K562 (cell line): ENCODE data around the gene PSMD9. TPM values are rescaled to one million over a fixed set of nuclear protein-coding genes. Genes with fewer than 3 reads are reported as not detected.

Experiments
- ARID4B ChIP-seq: sonication (generic); formaldehyde crosslinking; IDR thresholded peaks from 2 replicates; pipeline ENCODE4 v1.8.0; 2022; ENCODE audit warnings: mild to moderate bottlenecking, missing genetic modification reagents
- CBFA2T2 ChIP-seq: fragments of 450-650 bp; conservative IDR thresholded peaks from 2 replicates; pipeline ENCODE4 v1.6.1; 2017; ENCODE audit warnings: mild to moderate bottlenecking
- DACH1 ChIP-seq: fragments of 450-650 bp; IDR thresholded peaks from 2 replicates; pipeline ENCODE4 v1.6.1; 2018; ENCODE audit not compliant: partially characterized antibody
- GATAD2B ChIP-seq: fragments of 450-650 bp; IDR thresholded peaks from 2 replicates; pipeline ENCODE4 v1.6.1; 2017; ENCODE audit warnings: mild to moderate bottlenecking, borderline replicate concordance
- HDAC1 ChIP-seq, 2 experiments: fragments of 450-650 bp; IDR thresholded peaks; 2 replicates each; pipeline ENCODE4 v1.6.1; 2016 to 2017; ENCODE audit warnings: inconsistent platforms in 1 of 2, mild to moderate bottlenecking in 1 of 2, moderate library complexity in 1 of 2
- JUND ChIP-seq, 2 experiments: IDR thresholded peaks; 2 replicates in 1 of 2; 3 replicates in 1 of 2; pipeline ENCODE4 v1.6.1; 2011; ENCODE audit warnings: borderline replicate concordance in 2 of 2, low read depth in 2 of 2, low read length in 2 of 2, improper control_type of control experiment in 1 of 2, missing biosample characterization in 1 of 2, missing genetic modification characterization in 1 of 2, missing genetic modification reagents in 1 of 2
- MTA1 ChIP-seq: fragments of 450-650 bp; IDR thresholded peaks from 2 replicates; pipeline ENCODE4 v1.6.1; 2017; ENCODE audit warnings: borderline replicate concordance
- NEUROD1 ChIP-seq: fragments of 150-350 bp; IDR thresholded peaks from 2 replicates; pipeline ENCODE4 v1.6.1; 2014; ENCODE audit warnings: borderline replicate concordance, low read length, low read depth; ENCODE audit not compliant: partially characterized antibody
- PKNOX1 ChIP-seq: fragments of 450-650 bp; IDR thresholded peaks from 2 replicates; pipeline ENCODE4 v1.6.1; 2016
- PYGO2 ChIP-seq: fragments of 450-650 bp; IDR thresholded peaks from 2 replicates; pipeline ENCODE4 v1.6.1; 2016; ENCODE audit warnings: mild to moderate bottlenecking, missing genetic modification characterization, moderate library complexity, missing compliant biosample characterization
- SNAPC5 ChIP-seq: fragments of 250-450 bp; sonication (Bioruptor Pico); IDR thresholded peaks from 2 replicates; pipeline ENCODE4 v1.8.0; 2021; ENCODE audit warnings: moderate library complexity, mild to moderate bottlenecking, inconsistent platforms
- SP1 ChIP-seq: sonication (generic); formaldehyde crosslinking; IDR thresholded peaks from 2 replicates; pipeline ENCODE4 v1.8.1; 2022; ENCODE audit warnings: mild to moderate bottlenecking, missing genetic modification reagents
- SREBF1 ChIP-seq: fragments of 150-350 bp; IDR thresholded peaks from 2 replicates; pipeline ENCODE4 v1.6.1; 2014; ENCODE audit warnings: antibody characterized with exemption, low read depth, low read length, borderline replicate concordance
- USF2 ChIP-seq: sonication (generic); formaldehyde crosslinking; IDR thresholded peaks from 2 replicates; pipeline ENCODE4 v1.5.0; 2020; ENCODE audit warnings: missing genetic modification reagents
- WHSC1 ChIP-seq: IDR thresholded peaks from one replicate; pipeline ENCODE4 v1.6.1; 2012; ENCODE audit warnings: low read length, control low read depth, inconsistent platforms
- ZBTB34 ChIP-seq: fragments of 250-450 bp; sonication (Bioruptor Pico); IDR thresholded peaks from 2 replicates; pipeline ENCODE4 v1.8.0; 2021; ENCODE audit warnings: mild to moderate bottlenecking, moderate library complexity
- ZNF644 ChIP-seq: fragments of 200-800 bp; sonication (Bioruptor generic); IDR thresholded peaks from 2 replicates; pipeline ENCODE4 v1.6.1; 2016; ENCODE audit warnings: low read depth, missing genetic modification characterization, missing compliant biosample characterization
- ZNF695 ChIP-seq: fragments of 450-650 bp; formaldehyde crosslinking; IDR thresholded peaks from 2 replicates; pipeline ENCODE4 v1.4.0; 2020; ENCODE audit warnings: mild to moderate bottlenecking, moderate library complexity
- ZNF707 ChIP-seq: fragments of 250-450 bp; sonication (Bioruptor Pico); conservative IDR thresholded peaks from 2 replicates; pipeline ENCODE4 v1.8.0; 2022; ENCODE audit warnings: inconsistent platforms, mild to moderate bottlenecking, moderate library complexity
- polyA plus RNA-seq, 8 experiments: library from polyadenylated mRNA; depleted of rRNA in 4 of 8; stranded (reverse) in 5 of 8; unstranded in 3 of 8; fragments of >200 nt; fragmentation: Nextera tagmentation in 2 of 8; fragmentation: Illumina TruSeq in 1 of 8; extraction: Ambion mirVana in 2 of 8; extraction: Trizol in 1 of 8; gene quantifications; 2 replicates each; pipeline versions ENCODE4 v1.2.1 to v1.2.3, GENCODE V29; 2011 to 2014; ENCODE audit warnings: inconsistent platforms in 1 of 8, missing spikeins in 1 of 8
- total RNA-seq, 7 experiments: library from RNA; depleted of rRNA in 6 of 7; stranded (reverse); fragments of >200 nt in 6 of 7; fragmentation: Illumina TruSeq in 2 of 7; extraction: Trizol in 2 of 7; gene quantifications; 2 replicates each; pipeline versions ENCODE4 v1.2.1 to v1.2.3, GENCODE V29; 2011 to 2021; ENCODE audit warnings: low replicate concordance in 1 of 7

The PSMD9 gene
- total and polyA plus RNA-seq, 9 of the 15 experiments (the other 6 are each of a cell fraction or from before 2014, with no cell fraction given) = 12.2 to 143 (median 61.3) TPM

GRCh38 chr12:121888478-121889273, at the start of gene PSMD9 (continued):
- peak; percentile 88 for TF ChIP-seq NEUROD1
- TF ChIP-seq WHSC1 = no peak
- TF ChIP-seq SREBF1 = 0 out of 2 replicates have a peak, but pooled peaks have one; percentile 16
- TF ChIP-seq ZBTB34 (CRISPR knock-in tag) = no peak
- TF ChIP-seq DACH1 = peak; percentile 90
- TF ChIP-seq GATAD2B = 0 out of 2 replicates have a peak, but pooled peaks have one; percentile 6
- no peak for TF ChIP-seq SNAPC5 (CRISPR knock-in tag)
- peak in 1 of 2 experiments; percentile 91; a peak in 2 of 4 replicates for TF ChIP-seq HDAC1 (IDR thresholded peaks at IDR 0.05)
- TF ChIP-seq ZNF644 (tag) = no peak; the same call in 1 of the 2 replicates
- peak; percentile 97 for TF ChIP-seq JUND (IDR thresholded peaks at IDR 0.05; ENCODE audit: borderline replicate concordance, low read depth, low read length)
- TF ChIP-seq JUND (tag; IDR thresholded peaks at IDR 0.05; ENCODE audit: borderline replicate concordance, low read depth, low read length) = peak; percentile 94; the same call in 2 of the 3 replicates
- no peak for TF ChIP-seq ZNF695
- TF ChIP-seq PYGO2 (tag) = no peak
- TF ChIP-seq ARID4B (CRISPR knock-in tag) = peak; percentile 87; the same call in 1 of the 2 replicates
- TF ChIP-seq ZNF707 (CRISPR knock-in tag) = no peak
- peak; percentile 44; the same call in 1 of the 2 replicates for TF ChIP-seq CBFA2T2
- peak; percentile 98 for TF ChIP-seq SP1 (CRISPR knock-in tag)
- TF ChIP-seq USF2 (CRISPR knock-in tag) = peak; percentile 90
- TF ChIP-seq MTA1 = peak; percentile 88
- peak; percentile 49; the same call in 1 of the 2 replicates for TF ChIP-seq PKNOX1
